ENCODE data around the gene TSPAN9. TPM values are rescaled to one million over a fixed set of nuclear protein-coding genes. Genes with fewer than 3 reads are reported as not detected.

Gene TSPAN9
- total and polyA plus RNA-seq, 2 donors from 2014 or later: 62.4 to 81.6 TPM

- Histone ChIP-seq H3K27ac (ENCODE audit: low read depth in 2 of 2, low read length in 2 of 2) (no peak overlapping the region), H3K4me1 (ENCODE audit: control insufficient read depth in 2 of 3, insufficient read depth in 2 of 3, low read depth in 1 of 3, low read length in 3 of 3) (peaks cover 0 to 22% (median 20%) of the 10 kb centered on the region in 3 donors), H3K4me3 (ENCODE audit: low read length in 3 of 3) (no peak overlapping the region), H3K27me3 (ENCODE audit: control insufficient read depth, insufficient read depth, low read length) (no peaks in the 10 kb centered on the region), H3K9ac (ENCODE audit: low read length in 3 of 3) (no peak overlapping the region), H3K9me3 (ENCODE audit: control insufficient read depth in 2 of 3, insufficient read depth in 1 of 3, low read length in 3 of 3) (no peaks in the 10 kb centered on the region), H3K36me3 (ENCODE audit: control insufficient read depth in 2 of 3, insufficient read depth in 3 of 3, low read length in 3 of 3) (peaks cover 0 to 2% (median 0%) of the 10 kb centered on the region in 3 donors)
- no peak for TF ChIP-seq CTCF (IDR thresholded peaks at IDR 0.05; ENCODE audit: borderline replicate concordance, extremely low read depth, insufficient read depth)
- peak in 2 of 5 donors; percentile 53 to 65 for DNase-seq
- no peak for FAIRE-seq
- intact Hi-C loops (cut with DNase I): no loop called here
These were observed 159.4 kb downstream of the TSPAN9 start for GRCh38 chr12:3236345-3237187.

- H3K4me3 ChIP-seq (ENCODE audit: low read length in 3 of 3): no peak overlapping the region
- intact Hi-C loops (cut with DNase I): no loop called here
- H3K36me3 ChIP-seq (ENCODE audit: control insufficient read depth in 2 of 3, insufficient read depth in 3 of 3, low read length in 3 of 3): peaks cover 0 to 2% (median 0%) of the 10 kb centered on the region in 3 donors
- DNase-seq: no peak
- H3K27me3 ChIP-seq (ENCODE audit: control insufficient read depth, insufficient read depth, low read length): no peaks in the 10 kb centered on the region
- no peaks in the 10 kb centered on the region for H3K9me3 ChIP-seq (ENCODE audit: control insufficient read depth in 2 of 3, insufficient read depth in 1 of 3, low read length in 3 of 3)
- H3K9ac ChIP-seq (ENCODE audit: low read length in 3 of 3): no peak overlapping the region
- H3K4me1 ChIP-seq (ENCODE audit: control insufficient read depth in 2 of 3, insufficient read depth in 2 of 3, low read depth in 1 of 3, low read length in 3 of 3): peaks cover 0 to 28% (median 20%) of the 10 kb centered on the region in 3 donors
- no peak overlapping the region for H3K27ac ChIP-seq (ENCODE audit: low read depth in 2 of 2, low read length in 2 of 2)
- FAIRE-seq: no peak
- no peak for TF ChIP-seq CTCF (IDR thresholded peaks at IDR 0.05; ENCODE audit: borderline replicate concordance, extremely low read depth, insufficient read depth)
These were observed 161.0 kb downstream of the TSPAN9 start for GRCh38 chr12:3238196-3238595.

- no peaks in the 10 kb centered on the region for H3K9me3 ChIP-seq (ENCODE audit: control insufficient read depth in 2 of 3, insufficient read depth in 1 of 3, low read length in 3 of 3)
- intact Hi-C loops (cut with DNase I): no loop called here
- no peak for TF ChIP-seq CTCF (IDR thresholded peaks at IDR 0.05; ENCODE audit: borderline replicate concordance, extremely low read depth, insufficient read depth)
- FAIRE-seq: no peak
- H3K27ac ChIP-seq (ENCODE audit: low read depth in 2 of 2, low read length in 2 of 2): peak overlapping the region in 1 of 2 donors; percentile 41
- H3K4me3 ChIP-seq (ENCODE audit: low read length in 3 of 3): no peak overlapping the region
- no peak overlapping the region for H3K9ac ChIP-seq (ENCODE audit: low read length in 3 of 3)
- peaks cover 0 to 31% (median 24%) of the 10 kb centered on the region in 3 donors for H3K4me1 ChIP-seq (ENCODE audit: control insufficient read depth in 2 of 3, insufficient read depth in 2 of 3, low read depth in 1 of 3, low read length in 3 of 3)
- DNase-seq: peak in 1 of 5 donors; percentile 68
- H3K36me3 ChIP-seq (ENCODE audit: control insufficient read depth in 2 of 3, insufficient read depth in 3 of 3, low read length in 3 of 3): peaks cover 0 to 2% (median 0%) of the 10 kb centered on the region in 3 donors
- H3K27me3 ChIP-seq (ENCODE audit: control insufficient read depth, insufficient read depth, low read length): no peaks in the 10 kb centered on the region
These were observed 164.4 kb downstream of the TSPAN9 start for GRCh38 chr12:3241621-3242020.
